DND-41 (cell line): ENCODE results near the gene JAK2.

Experiments
- ATAC-seq: fragments of 200-7000 bp; cut with Tn5 transposase; 3 replicates; pipeline ENCODE4 v1.9.1; 2021; ENCODE audit warnings: low read depth; ENCODE audit not compliant: insufficient read depth
- DNase-seq: peaks from one replicate; pipeline ENCODE4 v3.0.0-alpha.2; 2020
- H2AFZ ChIP-seq: 2 replicates; pipeline ENCODE4 v1.6.0; 2012; ENCODE audit warnings: low read depth, low read length
- H3K27ac ChIP-seq: 2 replicates; pipeline ENCODE4 v1.5.1; 2012; ENCODE audit warnings: low read length, inconsistent platforms
- H3K27me3 ChIP-seq: fragments of 200-600 bp; sonication (generic); 2 replicates; pipeline ENCODE4 v1.6.0; 2012; ENCODE audit warnings: low read length, mild to moderate bottlenecking, inconsistent platforms; ENCODE audit not compliant: insufficient read depth, poor library complexity
- H3K36me3 ChIP-seq: 2 replicates; pipeline ENCODE4 v1.5.1; 2012; ENCODE audit warnings: low read length, inconsistent platforms; ENCODE audit not compliant: insufficient read depth
- H3K4me1 ChIP-seq: 2 replicates; pipeline ENCODE4 v1.5.1; 2012; ENCODE audit warnings: mild to moderate bottlenecking, low read length; ENCODE audit not compliant: insufficient read depth
- H3K4me2 ChIP-seq: 2 replicates; pipeline ENCODE4 v1.6.0; 2012; ENCODE audit warnings: mild to moderate bottlenecking, moderate library complexity, low read length, inconsistent platforms; ENCODE audit not compliant: insufficient read depth
- H3K4me3 ChIP-seq, 2 experiments: fragments of 200-600 bp in 1 of 2; shearing (Covaris generic) in 1 of 2; 2 replicates each; pipeline ENCODE4 v1.5.1; 2012 to 2016; ENCODE audit warnings: inconsistent platforms in 2 of 2, low read length in 2 of 2, mild to moderate bottlenecking in 2 of 2, low read depth in 1 of 2, moderate library complexity in 1 of 2
- H3K79me2 ChIP-seq: 2 replicates; pipeline ENCODE4 v1.6.0; 2012; ENCODE audit warnings: low read length, inconsistent platforms; ENCODE audit not compliant: insufficient read depth
- H3K9ac ChIP-seq: 2 replicates; pipeline ENCODE4 v1.6.0; 2012; ENCODE audit warnings: low read depth, mild to moderate bottlenecking, inconsistent platforms, low read length, moderate library complexity
- H3K9me3 ChIP-seq: 2 replicates; pipeline ENCODE4 v1.5.1; 2012; ENCODE audit warnings: low read length, moderate library complexity, mild to moderate bottlenecking, inconsistent platforms; ENCODE audit not compliant: insufficient read depth, severe bottlenecking
- H4K20me1 ChIP-seq: 2 replicates; pipeline ENCODE4 v1.6.0; 2012; ENCODE audit warnings: low read length; ENCODE audit not compliant: insufficient read depth
- EZH2 ChIP-seq: IDR thresholded peaks from 3 replicates; pipeline ENCODE4 v1.6.1; 2012; ENCODE audit warnings: borderline replicate concordance, low read depth, mild to moderate bottlenecking, moderate library complexity, low read length, inconsistent platforms; ENCODE audit not compliant: severe bottlenecking
- TF ChIP-seq, protein P1 (sequence below): IDR thresholded peaks from 2 replicates; pipeline ENCODE4 v1.5.1; 2012; ENCODE audit warnings: borderline replicate concordance, low read length, moderate library complexity, mild to moderate bottlenecking; ENCODE audit not compliant: poor library complexity, severe bottlenecking; ENCODE audit errors: extremely low read depth

Gene JAK2

DNA sequence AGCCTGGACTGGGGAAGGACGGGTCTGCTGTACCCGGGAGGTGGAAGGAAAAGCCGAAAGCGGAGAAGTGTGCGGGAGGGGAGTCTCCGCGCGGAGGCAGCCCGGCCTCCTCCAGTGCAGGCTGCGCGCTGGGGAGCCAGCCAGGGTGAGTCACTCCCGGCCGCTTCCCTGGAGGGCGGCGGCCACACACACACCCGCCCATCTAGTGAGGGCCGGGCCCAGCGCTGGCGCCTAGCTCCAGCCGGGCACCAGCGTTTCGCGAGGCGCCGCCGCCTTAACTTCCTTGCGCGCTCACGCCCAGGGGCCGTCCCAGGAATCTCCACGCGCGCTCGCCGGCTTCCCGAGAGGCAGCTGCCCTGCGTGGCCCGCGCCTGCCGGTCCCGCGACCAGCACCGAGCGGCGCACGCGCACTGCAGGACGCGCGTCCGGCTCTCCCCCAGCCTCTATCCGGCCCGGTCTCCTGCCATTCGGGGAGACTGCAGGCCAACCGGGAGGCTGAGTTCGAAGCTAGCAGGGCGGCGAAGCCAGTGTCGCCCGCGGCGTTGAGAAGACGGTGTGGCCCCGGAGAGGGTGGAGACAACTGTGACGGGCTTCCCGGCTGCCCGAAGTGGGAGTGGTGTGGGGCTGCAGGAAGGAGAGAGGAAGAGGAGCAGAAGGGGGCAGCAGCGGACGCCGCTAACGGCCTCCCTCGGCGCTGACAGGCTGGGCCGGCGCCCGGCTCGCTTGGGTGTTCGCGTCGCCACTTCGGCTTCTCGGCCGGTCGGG lies at the start of gene JAK2:
JAK2 (plus strand) TSS at position 652 of the 765 bp plus-strand sequence. CDS start 36,716 bp downstream, outside the sequence.
- H2AFZ ChIP-seq, result peak within 1 kb of the TSS; percentile 91
- H3K4me2 ChIP-seq, result peak within 1 kb of the TSS; percentile 92
- H3K4me3 ChIP-seq, result peak within 1 kb of the TSS; percentile 46 to 84; a peak in 3 of 4 replicates
- ATAC-seq (peak; percentile 81), DNase-seq (peak; percentile 87)
- peaks cover 45% of the 10 kb centered on the region for H3K4me1 ChIP-seq
- H3K36me3 ChIP-seq, result no peaks in the 10 kb centered on the region; the same call in 1 of the 2 replicates
- no peaks in the 10 kb centered on the region for H3K9me3 ChIP-seq
- peaks cover 10% of the 10 kb centered on the region; the same call in 1 of the 2 replicates for H3K79me2 ChIP-seq
- H3K27me3 ChIP-seq, result no peaks in the 10 kb centered on the region
- peak within 1 kb of the TSS; percentile 91 for H3K27ac ChIP-seq
- peak within 1 kb of the TSS; percentile 88 for H3K9ac ChIP-seq
- no peak for TF ChIP-seq EZH2
- TF ChIP-seq, protein P1, sequence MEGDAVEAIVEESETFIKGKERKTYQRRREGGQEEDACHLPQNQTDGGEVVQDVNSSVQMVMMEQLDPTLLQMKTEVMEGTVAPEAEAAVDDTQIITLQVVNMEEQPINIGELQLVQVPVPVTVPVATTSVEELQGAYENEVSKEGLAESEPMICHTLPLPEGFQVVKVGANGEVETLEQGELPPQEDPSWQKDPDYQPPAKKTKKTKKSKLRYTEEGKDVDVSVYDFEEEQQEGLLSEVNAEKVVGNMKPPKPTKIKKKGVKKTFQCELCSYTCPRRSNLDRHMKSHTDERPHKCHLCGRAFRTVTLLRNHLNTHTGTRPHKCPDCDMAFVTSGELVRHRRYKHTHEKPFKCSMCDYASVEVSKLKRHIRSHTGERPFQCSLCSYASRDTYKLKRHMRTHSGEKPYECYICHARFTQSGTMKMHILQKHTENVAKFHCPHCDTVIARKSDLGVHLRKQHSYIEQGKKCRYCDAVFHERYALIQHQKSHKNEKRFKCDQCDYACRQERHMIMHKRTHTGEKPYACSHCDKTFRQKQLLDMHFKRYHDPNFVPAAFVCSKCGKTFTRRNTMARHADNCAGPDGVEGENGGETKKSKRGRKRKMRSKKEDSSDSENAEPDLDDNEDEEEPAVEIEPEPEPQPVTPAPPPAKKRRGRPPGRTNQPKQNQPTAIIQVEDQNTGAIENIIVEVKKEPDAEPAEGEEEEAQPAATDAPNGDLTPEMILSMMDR, result peak; percentile 54
- H4K20me1 ChIP-seq, result no peaks in the 10 kb centered on the region

DNA sequence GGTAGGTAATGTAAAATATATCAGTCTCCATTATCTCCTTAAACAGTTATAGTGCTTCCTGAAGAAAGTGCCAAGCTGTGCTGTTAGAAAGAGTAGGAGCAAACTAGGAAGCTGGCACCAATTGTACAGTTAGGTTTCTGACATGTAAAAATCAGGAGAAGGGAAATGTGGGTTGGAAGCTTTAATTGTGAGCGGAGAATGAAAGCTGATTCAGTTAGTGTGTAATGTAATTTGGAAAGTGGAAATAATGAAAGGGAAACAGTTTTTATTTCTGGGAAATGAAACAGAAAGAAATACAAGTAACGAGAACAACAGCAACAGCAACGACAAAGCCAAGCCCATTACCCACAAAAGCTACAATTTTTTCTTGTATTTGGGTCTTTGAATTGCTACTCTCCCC lies 48.8 kb upstream of the JAK2 start:
- H3K36me3 ChIP-seq, result no peaks in the 10 kb centered on the region
- no peak overlapping the region for H3K4me2 ChIP-seq
- no peaks in the 10 kb centered on the region for H3K27me3 ChIP-seq
- no peak overlapping the region for H3K27ac ChIP-seq
- H3K79me2 ChIP-seq, result no peaks in the 10 kb centered on the region
- no peaks in the 10 kb centered on the region for H3K9me3 ChIP-seq
- DNase-seq, result no peak
- no peaks in the 10 kb centered on the region for H3K4me1 ChIP-seq
- no peak overlapping the region for H3K9ac ChIP-seq
- no peak overlapping the region for H3K4me3 ChIP-seq
- no peaks in the 10 kb centered on the region for H4K20me1 ChIP-seq
- ATAC-seq, result no peak
- H2AFZ ChIP-seq, result no peak overlapping the region
- TF ChIP-seq, protein P1, result no peak
- no peak for TF ChIP-seq EZH2

DNA sequence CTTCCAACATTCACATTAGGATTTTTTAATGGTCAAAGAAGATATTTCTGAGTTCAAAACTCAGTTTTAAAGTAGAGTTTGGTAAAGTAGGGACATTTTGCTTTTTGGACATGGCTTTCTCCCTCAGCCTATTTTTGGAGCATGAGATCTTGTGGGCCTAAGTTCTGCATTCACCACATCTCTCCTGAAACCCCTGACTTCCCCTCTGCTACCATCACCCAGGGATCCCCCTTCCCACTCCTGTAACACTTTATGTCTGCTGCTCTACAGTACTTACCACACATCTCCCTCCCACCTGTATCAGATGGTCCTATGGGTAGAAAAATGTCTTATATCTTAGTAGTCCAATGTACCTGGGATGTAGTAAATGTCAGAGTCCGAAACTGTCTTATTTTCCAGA lies 48.2 kb upstream of the JAK2 start:
- H3K4me1 ChIP-seq, result no peaks in the 10 kb centered on the region
- H4K20me1 ChIP-seq, result no peaks in the 10 kb centered on the region
- no peak overlapping the region for H3K4me3 ChIP-seq
- DNase-seq (no peak), ATAC-seq (no peak)
- no peak overlapping the region for H2AFZ ChIP-seq
- H3K79me2 ChIP-seq, result no peaks in the 10 kb centered on the region
- H3K9me3 ChIP-seq, result no peaks in the 10 kb centered on the region
- TF ChIP-seq, protein P1, result no peak
- no peak for TF ChIP-seq EZH2
- H3K4me2 ChIP-seq, result no peak overlapping the region
- H3K27ac ChIP-seq, result no peak overlapping the region
- H3K36me3 ChIP-seq, result no peaks in the 10 kb centered on the region
- H3K27me3 ChIP-seq, result no peaks in the 10 kb centered on the region
- H3K9ac ChIP-seq, result no peak overlapping the region
